GM21381 (cell line): ENCODE measurements around the gene CRB3.
"Not testable (repeated sequence)": the region's sequence is repeated elsewhere in the genome, so short reads cannot be mapped to it uniquely, and the experiment has no call there.

Experiments
- ATAC-seq: cut with Tn5 transposase; IDR thresholded peaks from one replicate; pipeline ENCODE4 v1.9.1; 2021; ENCODE audit warnings: mild to moderate bottlenecking, moderate library complexity; ENCODE audit not compliant: unreplicated experiment

Gene CRB3

DNA sequence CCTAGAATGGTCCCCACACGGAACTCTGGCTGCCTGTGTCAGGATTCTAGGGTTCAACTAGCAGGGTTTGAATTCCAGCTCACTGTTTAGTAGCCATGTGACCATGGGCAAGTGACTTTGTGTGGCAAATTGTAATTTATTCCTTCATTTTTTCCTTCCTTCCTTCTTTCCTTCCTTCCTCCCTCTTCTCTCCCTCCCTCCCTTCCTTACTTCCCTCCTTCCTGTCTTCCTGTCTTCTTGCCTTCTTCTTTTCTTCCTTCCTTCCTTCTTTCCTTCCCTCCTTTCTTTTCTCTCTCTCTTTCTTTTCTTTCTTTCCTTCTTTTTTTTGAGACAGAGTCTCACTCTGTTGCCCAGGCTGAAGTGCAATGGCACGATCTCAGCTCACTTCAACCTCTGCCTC is 26.1 kb downstream of the CRB3 start:
- ATAC-seq: no peak

DNA sequence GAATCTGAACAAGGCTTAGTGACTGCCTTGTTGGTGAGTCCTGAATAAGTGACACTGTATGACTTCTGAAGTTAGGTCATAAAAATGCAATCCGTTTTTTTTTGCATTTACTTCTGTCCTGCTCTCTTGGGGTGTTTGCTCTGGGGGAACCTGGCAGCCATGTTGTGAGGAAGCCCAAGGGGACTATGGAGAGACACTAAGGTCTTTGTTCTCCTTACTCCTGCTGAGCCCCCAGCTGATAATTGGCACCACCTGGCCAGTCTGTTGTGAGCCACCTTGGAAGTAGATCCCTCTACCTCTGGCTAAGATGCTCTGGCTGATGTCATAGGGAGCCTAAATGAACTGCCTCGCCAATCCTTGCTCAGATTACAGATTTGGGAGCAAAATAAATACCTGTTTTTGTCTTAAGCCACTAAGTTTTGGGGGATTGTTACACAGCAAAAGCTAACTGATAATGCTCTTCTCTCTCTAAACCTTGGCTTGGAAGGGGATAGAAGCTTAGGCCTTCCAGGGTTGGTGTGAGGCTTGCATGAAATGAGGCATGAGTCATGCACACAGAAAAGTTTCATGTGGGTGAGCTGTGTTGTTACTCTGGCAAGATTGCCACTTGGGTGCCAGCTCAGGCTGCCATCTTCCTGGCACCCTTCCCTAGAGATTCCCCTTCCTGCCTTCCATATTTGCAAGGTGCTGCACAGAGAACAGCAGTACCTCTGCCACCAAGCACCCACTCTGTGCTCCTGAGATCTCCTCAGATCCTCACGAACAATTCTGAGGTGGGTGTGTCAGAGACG is 27.9 kb downstream of the CRB3 start:
- no peak for ATAC-seq

DNA sequence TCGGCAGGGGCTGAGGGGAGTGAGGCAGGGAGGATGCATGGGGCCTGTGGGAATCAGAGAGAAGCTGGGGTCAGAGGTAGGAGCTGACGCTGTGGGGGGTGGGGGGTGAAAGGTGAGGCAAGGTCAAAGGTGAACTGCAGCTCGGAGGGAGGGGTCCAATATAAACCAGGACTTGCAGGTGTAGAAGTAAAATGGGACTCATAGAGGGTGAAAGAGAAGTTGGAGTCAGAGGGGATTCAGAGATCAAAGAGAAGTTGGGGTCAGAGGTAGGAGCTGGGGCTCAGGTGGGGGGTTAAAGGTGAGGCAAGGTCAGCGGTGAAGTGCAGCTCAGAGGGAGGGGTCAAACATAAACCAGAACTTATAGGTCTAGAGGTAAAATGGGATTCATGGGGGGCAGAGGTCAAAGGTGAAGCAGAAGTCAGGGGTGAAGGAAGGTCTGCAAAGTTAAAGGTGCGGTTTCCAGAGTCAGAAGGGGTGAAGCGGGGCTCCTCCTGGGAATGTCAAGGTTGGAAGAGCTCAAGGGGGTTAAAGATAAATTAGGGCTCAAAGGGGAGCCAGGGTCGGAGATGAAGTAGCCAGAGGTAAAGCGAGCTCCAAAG is 30.5 kb downstream of the CRB3 start:
- ATAC-seq: no peak

DNA sequence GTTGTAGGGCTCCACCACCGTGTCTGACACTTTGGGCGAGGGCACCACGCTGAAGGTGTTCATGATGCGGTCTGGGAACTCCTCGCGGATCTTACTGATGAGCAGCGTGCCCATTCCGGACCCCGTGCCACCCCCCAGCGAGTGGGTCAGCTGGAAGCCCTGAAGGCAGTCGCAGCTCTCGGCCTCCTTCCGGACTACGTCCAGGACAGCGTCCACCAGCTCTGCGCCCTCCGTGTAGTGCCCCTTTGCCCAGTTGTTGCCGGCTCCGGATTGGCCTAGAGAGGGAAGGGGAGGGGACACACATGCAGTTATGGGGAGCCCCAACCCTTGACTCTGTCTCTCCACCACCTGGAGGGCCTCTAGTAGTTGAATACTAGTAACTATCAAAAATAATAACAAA is 31.9 kb downstream of the CRB3 start:
- ATAC-seq: no peak

DNA sequence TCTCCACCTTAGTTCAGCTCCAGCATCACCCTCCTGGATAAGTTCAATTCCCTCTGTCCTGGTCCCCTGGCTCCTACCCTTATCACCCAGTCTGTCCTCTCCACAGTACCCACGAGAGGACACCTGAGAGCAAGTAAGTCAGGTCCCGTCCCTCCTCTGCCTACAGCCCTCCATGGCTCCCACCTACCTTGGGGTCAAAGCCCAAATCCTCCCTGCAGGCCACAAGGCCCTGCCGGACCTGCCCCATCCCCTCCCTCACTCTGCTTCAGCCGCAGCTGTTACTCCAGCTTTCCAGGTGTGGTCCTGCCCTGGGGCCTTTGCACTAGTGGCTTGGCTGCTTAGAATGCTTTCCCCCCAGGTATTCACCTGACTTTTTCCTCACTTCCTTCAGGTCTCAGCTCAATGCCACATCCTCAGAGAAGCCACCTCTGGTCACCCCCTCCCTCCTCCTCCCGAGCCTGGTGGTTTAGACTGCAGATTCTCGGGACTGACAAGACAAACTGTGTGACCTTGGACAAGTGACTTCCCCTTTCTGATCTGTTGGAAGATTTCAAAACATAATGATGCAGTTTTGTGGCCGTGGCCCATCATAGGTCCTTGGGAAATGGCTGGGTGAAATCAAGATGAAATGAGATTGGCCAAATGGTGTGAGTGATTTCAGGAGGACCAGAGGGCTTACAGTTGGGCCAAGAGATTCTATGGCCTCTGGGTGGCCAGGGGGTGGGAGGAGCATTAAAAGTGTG is 34.4 kb downstream of the CRB3 start:
- no peak for ATAC-seq

DNA sequence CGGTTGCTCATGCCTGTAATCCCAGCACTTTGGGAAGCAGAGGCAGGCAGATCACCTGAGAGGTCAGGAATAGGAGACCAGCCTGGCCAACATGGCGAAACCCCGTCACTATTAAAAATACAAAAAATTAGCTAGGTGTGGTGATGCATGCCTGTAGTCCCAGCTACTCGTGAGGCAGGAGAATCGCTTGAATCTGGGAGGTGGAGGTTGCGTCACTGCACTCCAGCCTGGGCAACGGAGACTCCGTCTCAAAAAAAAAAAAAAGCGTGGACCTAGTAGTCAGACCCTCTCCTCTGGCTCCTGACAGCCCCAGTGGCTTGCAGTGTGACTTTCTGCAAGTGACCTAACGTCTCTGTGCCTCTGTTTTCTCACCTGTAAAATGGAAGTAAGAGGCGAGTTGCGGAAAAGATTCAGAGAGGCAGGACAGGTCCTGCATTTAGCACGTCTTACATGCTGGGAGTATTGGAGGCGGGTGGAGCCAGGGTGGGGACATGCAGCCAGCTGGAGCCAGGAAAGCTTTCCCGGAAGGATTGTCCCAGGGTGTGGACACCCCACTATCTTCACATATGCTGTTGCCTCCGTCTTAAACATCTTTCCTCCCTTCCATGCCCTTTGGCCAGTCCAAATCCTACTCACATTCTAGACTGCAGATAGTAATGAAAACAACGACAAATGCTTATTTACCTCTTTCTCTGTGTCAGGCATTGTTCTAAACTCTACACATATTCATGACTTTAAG is 35.1 kb downstream of the CRB3 start:
- ATAC-seq: no peak

DNA sequence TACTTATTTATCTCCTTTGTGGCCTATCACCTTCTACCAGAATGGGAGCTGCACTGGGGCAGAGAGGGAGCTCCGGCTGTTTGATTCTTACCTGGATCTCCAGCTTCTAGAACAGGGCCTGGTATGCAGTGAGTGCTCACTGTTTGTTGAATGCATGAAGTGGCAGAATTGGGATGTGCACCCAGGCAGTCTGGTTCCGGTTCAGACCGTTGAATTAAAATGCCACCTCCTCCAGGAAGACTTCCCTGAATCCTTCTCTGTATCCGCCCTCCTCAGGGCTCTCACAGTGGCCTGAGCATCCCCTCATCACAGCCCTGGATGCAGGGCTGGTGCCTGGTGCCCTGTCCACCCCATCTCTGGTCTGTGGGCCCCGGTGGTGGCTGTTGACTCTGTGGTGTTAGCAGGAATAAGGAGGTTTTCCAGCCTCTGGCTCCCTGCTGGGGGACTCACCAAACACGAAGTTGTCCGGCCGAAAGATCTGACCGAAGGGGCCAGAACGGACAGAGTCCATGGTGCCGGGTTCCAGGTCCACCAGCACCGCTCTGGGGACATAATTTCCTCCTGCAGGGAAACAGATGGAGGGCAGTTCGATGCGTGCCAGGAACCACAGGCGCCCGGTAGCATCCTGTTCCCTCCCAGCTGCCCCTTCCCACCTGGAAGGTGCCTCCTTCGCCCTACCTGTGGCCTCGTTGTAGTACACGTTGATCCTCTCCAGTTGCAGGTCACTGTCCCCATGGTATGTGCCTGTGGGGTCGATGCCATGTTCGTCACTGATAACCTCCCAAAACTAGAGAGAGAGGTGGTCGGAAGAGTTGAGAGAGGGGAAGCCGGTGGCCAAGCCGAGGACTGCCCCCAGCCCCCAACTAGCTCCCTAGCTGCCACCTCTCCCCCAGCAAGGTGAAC is 37.0 kb downstream of the CRB3 start:
- no peak for ATAC-seq

DNA sequence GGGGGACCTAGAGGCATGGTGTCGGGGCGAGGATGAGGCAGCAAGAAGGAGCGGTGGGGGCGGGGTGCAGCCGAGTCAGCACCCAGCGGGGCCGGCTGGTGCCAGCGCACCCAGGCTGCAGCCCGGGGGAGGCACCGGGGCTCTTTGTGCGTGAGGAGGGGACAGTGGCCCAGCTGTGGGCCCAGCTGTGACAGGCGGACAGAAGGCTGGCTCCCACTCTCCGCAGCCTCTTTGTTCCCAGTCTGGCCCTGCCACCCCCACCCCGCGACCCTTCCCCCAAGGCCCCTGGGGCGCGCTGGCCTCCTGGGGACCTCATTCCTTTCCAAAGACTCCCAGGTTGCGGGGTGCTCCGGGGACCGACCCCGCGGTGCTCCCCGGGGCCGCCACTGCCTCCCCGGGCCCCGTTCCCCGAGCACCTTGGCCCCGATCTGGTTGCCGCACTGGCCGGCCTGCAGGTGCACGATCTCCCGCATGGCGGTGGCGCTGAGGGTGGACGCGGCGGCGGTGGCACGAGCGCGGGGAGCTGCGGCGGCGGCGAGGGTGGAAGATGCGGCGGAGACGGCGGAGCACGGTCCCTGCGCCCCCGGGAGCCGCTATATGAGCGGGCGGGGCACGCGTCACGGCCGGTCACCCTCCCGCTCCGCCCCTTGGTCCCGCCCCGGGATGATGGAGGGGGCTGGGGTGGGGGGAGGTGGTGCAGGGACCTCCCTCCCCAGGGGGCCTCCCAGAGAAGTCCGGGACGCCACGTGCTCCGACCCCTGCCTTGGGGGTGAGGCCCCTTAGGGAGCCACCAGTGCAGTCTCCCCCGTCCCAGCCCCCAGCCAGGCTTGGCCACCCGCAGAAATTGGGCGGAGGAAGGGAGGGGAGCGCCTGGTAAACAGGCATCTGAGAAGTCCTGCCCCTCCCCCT is 37.9 kb downstream of the CRB3 start, which contains the start of gene TUBB4A:
Gene TUBB4A (minus strand): TSS at position 570 of the 909 bp plus-strand sequence. CDS start 97 bp downstream, at position 473.
- no peak for ATAC-seq

DNA sequence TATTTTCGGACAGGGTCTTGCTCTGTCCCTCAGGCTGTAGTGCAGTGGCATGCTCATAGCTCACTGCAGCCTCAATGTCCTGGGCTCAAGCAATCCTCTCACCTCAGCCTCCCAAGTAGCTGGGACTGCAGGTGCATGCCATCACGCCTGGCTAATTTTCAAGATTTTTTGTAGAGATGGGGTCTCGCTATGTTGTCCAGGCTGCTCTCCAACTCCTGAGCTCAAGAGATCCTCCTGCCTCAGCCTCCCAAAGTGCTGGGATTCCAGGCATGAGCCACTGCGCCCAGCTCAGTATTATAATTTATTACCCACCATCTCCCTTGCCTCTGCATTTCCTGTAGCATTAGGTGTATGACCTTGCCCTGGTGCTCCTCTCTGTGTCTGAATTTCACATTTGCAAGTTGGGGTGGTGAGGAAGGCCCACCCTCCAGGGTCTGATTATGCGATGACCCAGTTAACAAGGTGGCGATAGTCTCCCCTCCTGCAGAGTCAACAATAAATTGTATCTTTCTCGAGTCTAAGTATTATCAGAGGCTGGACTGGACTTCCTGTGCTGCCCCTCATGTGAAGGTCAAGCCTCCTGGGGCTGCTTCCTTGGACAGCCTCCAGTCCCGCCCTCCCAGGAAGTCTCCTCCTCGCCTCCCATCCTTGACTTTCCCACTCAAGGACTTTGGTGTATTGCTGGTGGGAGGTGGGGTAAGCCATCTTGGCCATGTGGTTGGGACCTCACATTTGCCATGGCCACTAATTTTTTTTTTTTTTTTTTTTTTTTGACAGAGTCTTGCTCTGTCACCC is 39.5 kb downstream of the CRB3 start:
- no peak for ATAC-seq

DNA sequence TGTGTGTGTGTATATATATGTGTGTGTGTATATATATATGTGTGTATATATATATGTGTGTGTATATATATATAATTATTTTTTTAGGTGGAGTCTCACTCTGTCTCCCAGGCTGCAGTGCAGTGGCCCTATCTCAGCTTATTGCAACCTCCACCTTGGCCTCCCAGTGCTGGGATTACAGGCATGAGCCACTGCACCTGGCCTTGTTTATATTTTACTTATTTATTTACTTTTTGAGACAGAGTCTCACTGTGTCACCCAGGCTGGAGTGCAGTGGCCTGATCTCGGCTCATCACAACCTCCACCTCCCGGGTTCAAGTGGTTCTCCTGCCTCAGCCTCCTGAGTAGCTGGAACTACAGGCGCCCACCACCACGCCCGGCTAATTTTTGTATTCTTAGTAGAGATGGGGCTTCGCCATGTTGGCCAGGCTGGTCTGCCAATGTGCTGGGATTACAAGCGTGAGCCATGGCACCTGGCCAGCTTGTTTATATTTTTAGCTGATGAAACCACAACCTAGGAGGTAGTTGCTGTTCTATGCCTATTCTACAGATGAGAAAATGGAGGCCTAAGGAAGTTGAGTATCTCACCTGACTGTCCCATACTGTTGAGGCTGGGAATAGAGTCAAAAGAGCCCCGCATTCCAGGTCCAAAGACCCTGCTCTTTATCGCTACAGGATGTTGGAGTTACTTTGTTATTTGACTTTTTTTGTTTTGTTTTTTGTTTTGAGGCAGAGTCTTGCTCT is 44.1 kb downstream of the CRB3 start:
- ATAC-seq: not testable (repeated sequence)

DNA sequence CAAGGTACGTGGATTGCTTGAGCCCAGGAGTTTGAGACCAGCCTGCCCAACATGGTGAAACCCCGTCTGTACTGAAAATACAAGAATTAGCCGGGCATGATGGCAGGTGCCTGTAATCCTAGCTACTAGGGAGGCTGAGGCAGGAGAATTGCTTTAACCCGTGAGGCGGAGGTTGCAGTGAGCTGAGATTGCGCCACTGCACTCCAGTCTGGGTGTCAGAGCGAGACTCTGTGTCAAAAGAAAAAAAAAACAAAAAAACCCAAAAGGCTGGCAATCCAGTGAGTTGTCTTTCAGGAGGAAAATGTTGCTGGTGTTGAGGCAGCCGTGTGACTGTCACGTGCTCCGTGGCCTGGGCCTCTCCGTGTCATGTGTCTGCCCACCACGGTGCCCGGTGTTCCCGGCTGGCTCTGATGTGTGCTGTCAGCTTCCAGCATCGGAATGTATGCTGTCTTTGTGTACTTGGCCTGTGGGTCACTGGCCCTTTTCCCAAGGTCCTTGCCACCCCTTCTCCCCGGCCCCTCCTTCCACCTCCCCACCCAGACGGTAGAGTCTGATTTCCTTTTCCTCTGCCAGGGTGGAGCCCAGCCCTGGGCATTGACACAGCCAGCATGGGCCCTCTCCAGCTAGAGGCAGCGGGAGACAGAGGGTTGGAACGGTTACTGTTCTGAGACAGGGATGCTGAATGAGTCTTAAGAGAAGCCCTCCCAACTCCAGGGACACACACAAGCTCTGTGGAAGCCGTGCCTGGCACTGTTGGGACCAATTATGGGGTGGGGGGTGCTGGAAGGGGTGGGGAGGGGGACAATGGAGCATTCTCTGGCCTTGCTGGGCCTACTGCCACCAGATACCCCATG is 45.3 kb downstream of the CRB3 start:
- no peak for ATAC-seq

DNA sequence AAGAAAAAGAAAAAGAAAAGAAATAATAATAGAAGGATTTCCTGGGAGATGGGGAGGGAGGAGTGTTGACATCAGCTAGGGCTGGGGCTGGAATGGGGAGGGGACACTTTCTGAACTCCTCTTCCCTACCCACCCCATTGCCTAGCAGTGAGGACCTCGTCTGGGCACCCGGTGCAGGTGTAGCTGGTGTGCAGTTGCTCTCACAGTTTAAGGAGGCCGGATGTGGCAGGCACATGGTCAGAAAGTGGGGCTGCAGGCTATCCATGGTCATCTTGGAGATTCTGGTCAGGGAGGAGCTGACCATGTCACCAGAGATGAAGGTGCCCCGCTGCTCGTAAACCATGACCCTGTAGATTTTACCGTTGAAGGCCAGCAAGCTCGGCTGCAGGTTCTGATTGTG is 46.5 kb downstream of the CRB3 start:
- ATAC-seq: no peak

DNA sequence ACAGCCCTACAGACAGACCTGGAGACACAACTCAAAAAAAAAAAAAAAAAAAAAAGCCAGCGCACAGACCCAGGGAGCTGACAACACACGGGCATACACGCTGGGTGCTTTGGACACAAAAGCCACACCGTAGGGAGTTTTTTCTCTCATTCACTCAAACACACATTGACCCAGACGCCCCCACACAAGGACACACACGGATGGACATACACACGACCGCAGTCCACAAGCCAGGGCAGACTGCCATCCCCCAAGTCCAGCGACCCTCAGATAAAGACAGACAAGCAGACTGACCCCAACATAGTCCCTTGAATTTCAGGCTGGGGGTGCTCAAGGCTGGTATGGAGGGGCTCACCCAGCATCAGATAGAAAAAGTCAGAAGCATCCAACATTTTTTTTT is 50.0 kb downstream of the CRB3 start:
- ATAC-seq: no peak

DNA sequence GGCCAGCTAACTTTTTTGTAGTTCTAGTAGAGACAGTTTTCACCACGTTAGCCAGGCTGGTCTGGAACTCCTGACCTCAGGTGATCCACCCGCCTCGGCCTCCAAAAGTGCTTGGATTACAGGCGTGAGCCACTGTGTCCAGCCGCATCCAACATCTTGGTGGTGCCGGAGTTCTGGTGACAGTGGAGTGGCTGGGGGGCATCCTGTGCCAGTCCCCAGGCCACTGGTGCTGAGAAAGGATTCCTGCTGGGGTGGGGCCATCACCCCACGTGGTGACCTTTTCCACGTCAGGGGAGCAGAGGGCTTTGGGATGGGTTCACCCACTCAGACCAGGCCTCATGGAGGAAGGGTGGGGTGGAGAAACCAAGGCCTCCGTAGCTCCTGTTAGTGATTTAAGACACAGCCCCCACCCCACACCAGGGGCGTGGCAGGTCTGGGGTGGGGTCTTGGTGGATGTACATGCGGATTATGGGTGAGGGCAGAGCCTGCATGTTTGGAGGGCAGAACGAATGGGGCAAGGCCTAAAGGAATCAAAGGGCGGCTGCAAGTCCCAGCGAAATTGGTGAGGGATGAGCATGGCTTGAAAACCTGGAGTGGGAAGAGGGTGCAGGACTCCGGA is 51.0 kb downstream of the CRB3 start:
- no peak for ATAC-seq

DNA sequence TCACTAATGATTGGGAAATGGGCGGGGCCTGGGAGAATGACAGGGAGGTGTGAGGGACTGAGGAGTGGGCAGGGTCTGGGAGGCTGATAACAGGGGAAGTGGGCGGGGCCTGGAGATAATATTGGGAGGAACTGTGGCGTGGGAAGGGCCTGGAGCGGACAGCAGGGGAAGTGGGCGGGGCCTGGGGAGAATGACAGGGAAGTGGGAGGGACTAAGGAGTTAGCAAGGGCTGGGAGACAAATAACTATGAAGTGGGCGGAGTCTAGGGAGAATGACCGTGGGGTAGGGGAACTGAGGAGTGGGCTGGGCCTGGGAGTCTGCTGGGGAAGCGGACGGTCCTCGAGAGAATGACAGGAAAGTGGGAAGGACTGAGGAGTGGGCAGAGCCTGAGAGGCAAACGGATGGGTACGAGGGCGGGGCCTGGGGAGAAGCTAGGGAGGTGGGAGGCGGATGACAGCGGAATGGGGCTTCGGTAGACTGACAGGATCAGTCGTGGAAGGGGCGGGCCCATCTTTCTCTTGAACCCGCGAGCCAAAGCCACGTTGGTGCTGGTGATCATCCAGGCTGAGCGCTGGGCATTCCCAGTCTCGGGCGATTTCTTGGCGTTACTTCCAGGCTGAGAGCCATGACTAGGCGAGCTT is 52.1 kb downstream of the CRB3 start:
- peak; percentile 43 for ATAC-seq
